HAP-1 (cell line): Measurements from ENCODE around the gene MED12L.

Source experiments
- DNase-seq, 2 experiments: peaks; one replicate each; pipeline ENCODE4 v3.0.0-alpha.2; 2016 to 2020; ENCODE audit warnings: low spot score in 2 of 2
- H3K27me3 ChIP-seq: fragments of 250-450 bp; sonication (Bioruptor Pico); 2 replicates; pipeline ENCODE4 v1.5.1; 2020; ENCODE audit warnings: low read depth, mild to moderate bottlenecking, moderate library complexity
- H3K36me3 ChIP-seq: fragments of 250-450 bp; sonication (Bioruptor Pico); replicated peaks from 2 replicates; pipeline ENCODE4 v1.5.1; 2020; ENCODE audit warnings: mild to moderate bottlenecking
- H3K4me1 ChIP-seq: fragments of 250-450 bp; sonication (Bioruptor Pico); 2 replicates; pipeline ENCODE4 v1.5.1; 2020; ENCODE audit warnings: mild to moderate bottlenecking
- H3K4me3 ChIP-seq: fragments of 250-450 bp; sonication (Bioruptor Pico); 2 replicates; pipeline ENCODE4 v1.5.1; 2020; ENCODE audit warnings: mild to moderate bottlenecking, moderate library complexity
- H3K9me3 ChIP-seq: fragments of 250-450 bp; sonication (Bioruptor Pico); 2 replicates; pipeline ENCODE4 v1.5.1; 2020; ENCODE audit warnings: mild to moderate bottlenecking, moderate library complexity
- in situ Hi-C: fragments of 300-500 bp; cut with MboI; formaldehyde crosslinking; loops from 3 replicates; pipeline ENCODE4 v1.14.3; 2020; ENCODE audit warnings: low sequenced_read_pairs, inconsistent platforms, mixed read lengths

The MED12L gene

DNA sequence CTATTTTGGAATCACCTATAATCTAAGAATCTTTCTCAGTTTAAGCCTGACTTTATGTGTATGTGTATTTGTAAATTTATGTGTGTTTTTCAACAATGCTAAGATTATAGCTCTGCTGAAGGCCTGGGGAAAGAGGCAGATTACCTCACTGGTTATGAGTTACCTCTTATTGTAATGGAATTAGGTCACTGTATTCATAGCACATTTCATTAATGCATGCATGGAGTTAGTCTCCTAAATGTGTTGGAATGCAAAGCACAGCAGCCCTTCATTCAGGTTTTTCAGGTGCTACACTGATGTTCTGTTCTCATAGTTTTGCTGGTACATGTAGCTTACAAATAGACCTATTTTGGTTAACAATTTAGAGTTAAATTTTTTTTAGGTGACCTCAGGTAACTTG is 221.7 kb downstream of the MED12L start:
- Histone ChIP-seq H3K4me1 (peaks cover 10% of the 10 kb centered on the region), H3K27me3 (no peaks in the 10 kb centered on the region), H3K4me3 (no peak overlapping the region), H3K9me3 (no peaks in the 10 kb centered on the region), H3K36me3 (no peaks in the 10 kb centered on the region)
- peak; percentile 15 to 71 for DNase-seq
- in situ Hi-C loops = no loop called here

DNA sequence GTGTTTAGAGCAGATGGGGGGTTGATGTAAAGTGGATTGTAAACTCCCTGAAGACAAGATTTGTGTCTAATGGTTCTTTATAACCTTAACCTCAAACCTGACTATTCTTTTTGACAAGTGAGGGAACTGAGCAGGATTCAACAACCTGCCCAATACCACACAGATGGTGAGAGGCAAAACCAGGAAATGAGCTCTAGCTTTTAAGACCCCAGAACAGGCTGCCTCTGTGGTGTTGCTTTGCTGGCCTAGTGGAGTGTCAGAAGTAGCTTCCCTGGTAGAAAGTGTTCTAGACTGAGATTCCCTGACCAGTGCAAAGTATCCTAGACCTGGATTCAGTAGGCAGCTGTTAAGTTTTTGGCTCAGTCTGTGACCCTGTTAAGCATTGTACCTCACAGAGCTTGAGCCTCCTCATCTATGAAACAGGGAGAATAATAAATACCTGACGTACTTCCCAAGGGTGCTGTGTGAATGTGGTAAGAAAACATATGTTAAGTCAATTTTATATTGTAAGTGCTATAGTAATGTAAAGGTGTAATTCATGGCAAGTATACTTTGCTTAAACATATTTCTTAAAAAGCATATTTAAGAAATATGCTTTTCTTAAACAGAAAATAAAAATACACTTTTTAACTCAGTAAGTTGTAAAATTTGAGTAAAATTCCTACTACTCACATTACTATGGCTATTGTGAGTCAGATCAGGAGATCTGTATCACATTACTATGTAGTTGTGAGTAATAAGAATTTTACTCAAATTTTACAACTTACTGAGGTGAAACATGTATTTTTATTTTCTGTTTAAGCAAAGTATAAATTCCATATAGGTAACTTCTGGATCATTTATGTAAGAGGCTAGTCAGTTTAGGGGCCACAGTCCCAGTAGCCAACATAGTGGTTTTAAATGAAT is 222.4 kb downstream of the MED12L start:
- Histone ChIP-seq H3K9me3 (no peaks in the 10 kb centered on the region), H3K36me3 (no peaks in the 10 kb centered on the region), H3K27me3 (no peaks in the 10 kb centered on the region), H3K4me1 (peaks cover 8% of the 10 kb centered on the region), H3K4me3 (no peak overlapping the region)
- in situ Hi-C loops = no loop called here
- DNase-seq = no peak

GRCh38 chr3:151309566-151309965 is 224.1 kb downstream of the MED12L start:
- DNase-seq = no peak
- H3K4me1 ChIP-seq = peaks cover 8% of the 10 kb centered on the region
- in situ Hi-C loops = no loop called here
- H3K27me3 ChIP-seq = no peaks in the 10 kb centered on the region
- no peak overlapping the region for H3K4me3 ChIP-seq
- H3K36me3 ChIP-seq = no peaks in the 10 kb centered on the region
- no peaks in the 10 kb centered on the region for H3K9me3 ChIP-seq

GRCh38 chr3:151312972-151313371 is 227.5 kb downstream of the MED12L start:
- in situ Hi-C loops = no loop called here
- Histone ChIP-seq H3K9me3 (no peaks in the 10 kb centered on the region), H3K36me3 (no peaks in the 10 kb centered on the region), H3K27me3 (no peaks in the 10 kb centered on the region), H3K4me1 (no peaks in the 10 kb centered on the region; the same call in 1 of the 2 replicates), H3K4me3 (no peak overlapping the region)
- DNase-seq = no peak

DNA sequence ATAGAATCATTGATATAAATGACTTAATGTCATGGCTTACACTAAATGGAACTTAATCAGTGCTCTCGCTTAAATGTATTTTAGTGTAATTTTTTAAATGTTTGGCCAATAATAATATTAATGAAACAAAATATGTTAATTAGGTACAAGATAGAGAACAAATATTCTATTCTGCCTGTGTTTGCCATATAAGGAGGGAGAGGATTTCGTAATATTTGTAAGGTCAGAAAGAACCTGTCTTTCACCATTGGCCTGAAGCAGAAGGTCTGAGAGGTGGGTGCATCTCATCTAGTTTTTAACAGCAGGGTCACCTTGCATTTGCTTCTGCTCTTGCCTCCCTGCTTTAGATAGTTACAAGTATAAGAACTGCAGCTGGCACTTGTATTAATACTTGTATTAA is 228.7 kb downstream of the MED12L start:
- Histone ChIP-seq H3K4me1 (no peaks in the 10 kb centered on the region; the same call in 1 of the 2 replicates), H3K4me3 (no peak overlapping the region), H3K36me3 (no peaks in the 10 kb centered on the region), H3K9me3 (no peaks in the 10 kb centered on the region), H3K27me3 (no peaks in the 10 kb centered on the region)
- DNase-seq = no peak
- in situ Hi-C loops = no loop called here

DNA sequence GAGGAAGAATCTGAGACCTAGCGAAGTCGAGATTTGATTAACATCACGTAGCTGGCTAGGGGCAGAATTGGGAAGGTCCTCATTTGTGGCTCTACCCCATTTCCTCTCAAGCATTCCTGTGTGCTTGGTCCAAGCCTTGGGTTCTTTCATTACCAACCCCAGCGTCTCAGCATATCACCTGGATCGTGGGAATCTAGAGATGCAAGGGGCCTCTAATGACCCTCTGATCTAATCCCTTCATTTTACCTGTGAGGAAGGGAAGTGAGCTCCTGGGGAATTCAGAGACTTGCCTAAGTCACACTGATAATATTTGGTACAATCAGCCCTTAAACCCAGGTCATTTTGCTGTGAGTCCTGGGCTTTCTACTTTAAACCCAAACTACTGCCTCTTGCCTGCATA is 229.1 kb downstream of the MED12L start:
- no peaks in the 10 kb centered on the region for H3K36me3 ChIP-seq
- no peak overlapping the region for H3K4me3 ChIP-seq
- in situ Hi-C loops = no loop called here
- no peaks in the 10 kb centered on the region for H3K9me3 ChIP-seq
- H3K4me1 ChIP-seq = no peaks in the 10 kb centered on the region; the same call in 1 of the 2 replicates
- DNase-seq = no peak
- no peaks in the 10 kb centered on the region for H3K27me3 ChIP-seq

DNA sequence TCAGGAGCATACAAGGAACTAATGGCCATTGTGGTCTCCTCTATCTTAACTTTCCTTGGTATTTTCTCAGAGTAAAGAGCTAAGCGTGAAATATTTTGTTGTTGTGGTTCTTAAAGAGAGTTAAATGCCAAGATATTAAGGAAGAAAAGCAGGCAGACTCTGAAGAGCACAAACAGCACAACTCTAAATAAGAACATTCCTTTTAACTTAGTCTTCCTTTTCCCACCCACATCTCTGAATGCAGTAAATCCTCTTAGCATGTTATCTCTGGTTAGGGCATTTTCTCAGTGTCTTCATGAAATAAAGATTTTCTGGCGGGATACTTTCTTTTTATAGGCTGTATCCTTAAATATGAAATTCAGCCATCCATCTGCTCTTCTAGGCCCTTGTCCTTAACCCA is 229.7 kb downstream of the MED12L start:
- in situ Hi-C loops = no loop called here
- Histone ChIP-seq H3K4me1 (no peaks in the 10 kb centered on the region; the same call in 1 of the 2 replicates), H3K36me3 (no peaks in the 10 kb centered on the region), H3K27me3 (no peaks in the 10 kb centered on the region), H3K9me3 (no peaks in the 10 kb centered on the region), H3K4me3 (no peak overlapping the region)
- no peak for DNase-seq

- no peak for DNase-seq
- no peaks in the 10 kb centered on the region for H3K36me3 ChIP-seq
- no peaks in the 10 kb centered on the region for H3K9me3 ChIP-seq
- no peak overlapping the region for H3K4me3 ChIP-seq
- no peaks in the 10 kb centered on the region for H3K27me3 ChIP-seq
- in situ Hi-C loops = no loop called here
- no peaks in the 10 kb centered on the region; the same call in 1 of the 2 replicates for H3K4me1 ChIP-seq
Measured at GRCh38 chr3:151315846-151316245, 230.4 kb downstream of the MED12L start.

DNA sequence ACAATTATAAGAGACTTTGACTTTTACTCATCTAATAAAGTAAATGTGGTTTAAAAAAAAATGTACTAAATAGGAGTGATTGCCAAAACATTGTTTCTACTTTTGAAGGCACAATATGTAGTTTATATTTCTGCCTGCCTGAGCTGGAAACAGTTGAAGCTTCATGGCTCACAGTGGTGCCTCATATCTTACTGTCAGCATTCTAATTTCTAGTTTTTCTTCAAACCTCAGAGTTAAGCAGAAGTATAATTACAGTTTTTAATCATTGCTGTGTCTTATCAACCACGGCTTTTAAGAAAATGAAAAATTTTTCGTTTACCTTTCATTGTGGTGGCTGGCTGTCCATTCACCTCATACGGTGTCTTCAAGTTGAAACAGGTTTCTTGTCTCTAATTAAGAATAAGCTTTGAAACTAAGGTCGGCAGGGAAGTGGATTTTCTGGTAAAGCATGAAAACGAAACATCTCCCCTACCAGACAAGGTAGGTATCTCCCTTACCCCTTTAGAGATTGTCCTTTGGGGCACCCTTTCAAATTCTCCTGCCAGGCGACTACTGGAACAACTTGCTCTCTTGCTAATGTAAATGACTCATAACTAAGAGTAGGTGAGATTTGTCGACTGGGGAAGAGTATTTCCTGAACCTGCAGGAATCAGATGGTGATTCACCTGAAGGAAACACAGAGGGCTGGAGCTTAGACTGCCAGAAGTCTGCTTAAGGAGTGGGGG is 231.0 kb downstream of the MED12L start, which contains the start of gene GPR87:
GPR87 (minus strand) TSS at position 554 of the 725 bp plus-strand sequence. CDS start 16,720 bp downstream, outside the sequence.
- H3K36me3 ChIP-seq = no peaks in the 10 kb centered on the region
- no peak for DNase-seq
- no peaks in the 10 kb centered on the region; the same call in 1 of the 2 replicates for H3K4me1 ChIP-seq
- no peaks in the 10 kb centered on the region for H3K27me3 ChIP-seq
- in situ Hi-C loops = no loop called here
- no peak within 1 kb of the TSS for H3K4me3 ChIP-seq
- H3K9me3 ChIP-seq = no peaks in the 10 kb centered on the region

DNA sequence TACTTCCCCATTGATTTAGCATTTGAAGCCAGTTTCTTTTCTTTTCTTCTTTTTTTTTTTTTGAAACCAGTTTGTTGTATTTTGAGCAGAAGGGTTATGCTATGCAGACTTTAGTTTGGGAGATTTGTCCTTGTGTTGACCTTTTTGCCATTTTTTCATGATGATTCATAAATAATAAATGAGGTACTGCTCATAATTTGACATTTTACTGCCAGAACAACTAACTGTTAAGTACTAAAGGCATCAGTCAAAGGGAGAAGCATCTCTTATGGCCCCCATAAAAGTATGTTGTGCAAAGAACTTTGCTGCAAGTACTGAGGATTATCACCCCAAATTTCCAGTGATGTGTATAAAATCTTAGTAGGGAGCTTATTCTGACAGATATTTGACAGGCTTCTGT is 232.8 kb downstream of the MED12L start:
- Histone ChIP-seq H3K4me3 (no peak overlapping the region), H3K27me3 (no peaks in the 10 kb centered on the region), H3K9me3 (no peaks in the 10 kb centered on the region), H3K4me1 (no peaks in the 10 kb centered on the region; the same call in 1 of the 2 replicates), H3K36me3 (no peaks in the 10 kb centered on the region)
- DNase-seq = no peak
- in situ Hi-C loops = no loop called here

DNA sequence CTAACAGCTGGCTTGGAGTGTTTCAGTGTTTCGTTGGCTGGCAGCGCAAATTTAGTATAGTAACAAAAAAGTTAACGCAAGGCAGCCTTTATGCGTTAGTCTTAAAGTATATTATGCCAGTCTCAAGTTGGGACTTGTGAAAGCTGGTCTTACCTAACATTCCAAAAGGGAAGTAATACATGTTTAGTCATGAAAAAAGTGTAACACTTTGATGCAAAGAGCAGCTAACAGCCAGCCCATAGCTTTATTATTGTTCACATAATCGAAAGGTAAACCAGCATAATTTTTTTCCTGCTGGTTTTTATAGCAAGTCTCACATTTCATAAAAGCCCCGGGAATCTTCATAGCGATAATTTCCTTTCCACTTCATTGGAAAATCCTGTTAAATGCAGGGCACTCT is 233.5 kb downstream of the MED12L start:
- no peak for DNase-seq
- Histone ChIP-seq H3K4me1 (no peaks in the 10 kb centered on the region; the same call in 1 of the 2 replicates), H3K9me3 (no peaks in the 10 kb centered on the region), H3K4me3 (no peak overlapping the region), H3K36me3 (no peaks in the 10 kb centered on the region), H3K27me3 (no peaks in the 10 kb centered on the region)
- in situ Hi-C loops = no loop called here

DNA sequence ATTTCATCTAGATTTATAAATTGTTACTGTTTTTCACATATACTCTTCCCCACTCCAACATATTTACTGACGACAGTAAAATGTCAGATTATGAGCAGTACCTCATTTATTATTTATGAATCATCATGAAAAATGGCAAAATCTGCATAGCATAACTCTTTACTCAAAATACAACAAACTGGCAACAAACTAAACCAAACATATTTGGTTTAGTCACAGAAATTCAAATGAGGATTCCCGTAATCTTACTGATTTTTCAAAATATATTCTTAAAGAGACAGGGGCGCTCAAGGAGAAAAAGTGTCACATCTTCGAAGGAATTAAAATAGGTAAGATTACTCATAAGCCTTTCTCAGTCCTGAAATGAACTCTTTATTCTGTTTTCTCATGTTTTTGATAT is 234.2 kb downstream of the MED12L start:
- no peaks in the 10 kb centered on the region; the same call in 1 of the 2 replicates for H3K4me1 ChIP-seq
- H3K36me3 ChIP-seq = no peaks in the 10 kb centered on the region
- no peaks in the 10 kb centered on the region for H3K27me3 ChIP-seq
- no peak for DNase-seq
- in situ Hi-C loops = no loop called here
- no peaks in the 10 kb centered on the region for H3K9me3 ChIP-seq
- no peak overlapping the region for H3K4me3 ChIP-seq

GRCh38 chr3:151320131-151320530 is 234.7 kb downstream of the MED12L start:
- Histone ChIP-seq H3K4me3 (no peak overlapping the region), H3K4me1 (no peaks in the 10 kb centered on the region; the same call in 1 of the 2 replicates), H3K27me3 (no peaks in the 10 kb centered on the region), H3K36me3 (no peaks in the 10 kb centered on the region), H3K9me3 (no peaks in the 10 kb centered on the region)
- in situ Hi-C loops = no loop called here
- no peak for DNase-seq

GRCh38 chr3:151321526-151321925 is 236.1 kb downstream of the MED12L start:
- H3K4me3 ChIP-seq = no peak overlapping the region
- in situ Hi-C loops = no loop called here
- H3K27me3 ChIP-seq = no peaks in the 10 kb centered on the region
- no peak for DNase-seq
- no peaks in the 10 kb centered on the region for H3K36me3 ChIP-seq
- no peaks in the 10 kb centered on the region; the same call in 1 of the 2 replicates for H3K4me1 ChIP-seq
- no peaks in the 10 kb centered on the region for H3K9me3 ChIP-seq
